ACC112 (cell line): ENCODE results near the gene JAG1.

Source experiments
- H2AFZ ChIP-seq: fragments of 200-600 bp; sonication (generic); one replicate; pipeline ENCODE4 v1.6.0; 2017; ENCODE audit warnings: antibody characterized with exemption, low read length; ENCODE audit not compliant: unreplicated experiment
- H3K27ac ChIP-seq: fragments of 200-600 bp; sonication (generic); 2 replicates; pipeline ENCODE4 v1.5.1; 2014; ENCODE audit warnings: low read depth, mild to moderate bottlenecking, antibody characterized with exemption, low read length, moderate library complexity
- H3K27me3 ChIP-seq: fragments of 200-600 bp; sonication (generic); 2 replicates; pipeline ENCODE4 v1.6.1; 2014; ENCODE audit warnings: mild to moderate bottlenecking, antibody characterized with exemption, low read length, moderate library complexity, mixed read lengths; ENCODE audit not compliant: insufficient read depth
- H3K36me3 ChIP-seq: fragments of 200-600 bp; sonication (generic); 2 replicates; pipeline ENCODE4 v1.6.1; 2016; ENCODE audit warnings: mild to moderate bottlenecking, antibody characterized with exemption, low read length, moderate library complexity, mixed read lengths; ENCODE audit not compliant: insufficient read depth
- H3K4me1 ChIP-seq: fragments of 200-600 bp; sonication (generic); one replicate; pipeline ENCODE4 v1.6.1; 2016; ENCODE audit warnings: low read length, mixed read lengths; ENCODE audit not compliant: insufficient read depth, unreplicated experiment, control insufficient read depth
- H3K4me3 ChIP-seq: fragments of 200-600 bp; sonication (generic); 2 replicates; pipeline ENCODE4 v1.5.1; 2014; ENCODE audit warnings: mild to moderate bottlenecking, low read depth, low read length
- H3K79me2 ChIP-seq: fragments of 200-600 bp; sonication (generic); one replicate; pipeline ENCODE4 v1.6.0; 2016; ENCODE audit warnings: low read length; ENCODE audit not compliant: control insufficient read depth, unreplicated experiment, insufficient read depth

JAG1 gene

DNA sequence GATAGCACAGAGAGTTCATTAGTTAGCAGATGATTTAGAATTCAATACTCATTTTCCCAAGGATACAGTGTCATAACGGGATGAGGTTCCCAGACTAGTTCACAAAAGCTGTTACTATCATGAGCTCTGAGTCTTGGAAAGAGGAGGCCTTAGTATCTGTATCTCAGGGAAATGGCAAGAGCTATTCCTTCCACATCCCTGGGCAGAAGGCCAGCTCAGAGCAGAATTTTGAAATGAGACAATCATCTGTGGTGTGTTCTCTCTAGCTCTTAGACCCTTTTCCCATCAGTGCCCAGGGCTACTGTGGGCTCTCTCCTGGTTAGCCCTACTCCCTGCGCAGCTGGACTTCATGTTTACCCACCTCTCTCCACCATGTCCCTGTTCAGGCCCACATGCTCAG, 64.5 kb downstream of the JAG1 start:
- 0 out of 2 replicates have a peak overlapping the region, but pooled peaks have one; percentile 23 for H3K4me3 ChIP-seq
- H3K27ac ChIP-seq: peak overlapping the region; percentile 89
- peaks cover 34% of the 10 kb centered on the region for H3K4me1 ChIP-seq
- H3K36me3 ChIP-seq: no peaks in the 10 kb centered on the region
- H3K27me3 ChIP-seq: no peaks in the 10 kb centered on the region
- H2AFZ ChIP-seq: peak overlapping the region; percentile 28
- H3K79me2 ChIP-seq: no peaks in the 10 kb centered on the region

DNA sequence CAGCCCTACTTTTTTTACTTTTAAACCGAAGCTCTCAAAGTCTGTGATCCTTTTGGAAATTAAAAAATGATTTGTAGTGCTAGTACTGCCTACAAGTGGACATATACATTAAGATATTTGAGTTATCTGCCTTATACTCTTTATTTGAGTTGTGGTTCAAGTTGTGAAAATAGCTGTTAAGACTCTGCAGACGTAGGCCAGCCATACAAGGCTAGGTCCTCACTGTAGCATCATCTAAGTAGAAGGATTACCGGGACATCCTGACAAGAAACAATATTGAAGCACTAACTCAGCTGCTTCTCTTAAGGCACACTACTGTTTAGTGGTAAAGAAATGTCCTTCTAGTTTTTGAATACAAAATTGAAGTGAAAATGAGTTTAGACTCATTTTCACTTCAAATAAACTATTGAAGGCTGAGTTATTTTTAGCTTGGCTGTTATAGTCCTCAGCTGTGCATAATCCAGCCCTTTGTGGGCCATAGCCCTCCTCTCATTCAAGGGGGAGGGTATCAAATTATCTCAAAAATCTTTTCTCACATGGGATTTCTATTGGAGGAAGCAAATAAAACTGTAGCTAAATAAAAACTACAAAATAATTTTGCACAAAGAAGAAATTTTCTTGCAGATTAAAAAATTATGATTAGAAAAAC, 68.1 kb downstream of the JAG1 start:
- Histone ChIP-seq H3K4me1 (peaks cover 45% of the 10 kb centered on the region), H3K27ac (peak overlapping the region; percentile 98), H3K4me3 (no peak overlapping the region), H3K36me3 (peaks cover 6% of the 10 kb centered on the region; the same call in 1 of the 2 replicates), H3K79me2 (no peaks in the 10 kb centered on the region), H2AFZ (no peak overlapping the region), H3K27me3 (no peaks in the 10 kb centered on the region)

DNA sequence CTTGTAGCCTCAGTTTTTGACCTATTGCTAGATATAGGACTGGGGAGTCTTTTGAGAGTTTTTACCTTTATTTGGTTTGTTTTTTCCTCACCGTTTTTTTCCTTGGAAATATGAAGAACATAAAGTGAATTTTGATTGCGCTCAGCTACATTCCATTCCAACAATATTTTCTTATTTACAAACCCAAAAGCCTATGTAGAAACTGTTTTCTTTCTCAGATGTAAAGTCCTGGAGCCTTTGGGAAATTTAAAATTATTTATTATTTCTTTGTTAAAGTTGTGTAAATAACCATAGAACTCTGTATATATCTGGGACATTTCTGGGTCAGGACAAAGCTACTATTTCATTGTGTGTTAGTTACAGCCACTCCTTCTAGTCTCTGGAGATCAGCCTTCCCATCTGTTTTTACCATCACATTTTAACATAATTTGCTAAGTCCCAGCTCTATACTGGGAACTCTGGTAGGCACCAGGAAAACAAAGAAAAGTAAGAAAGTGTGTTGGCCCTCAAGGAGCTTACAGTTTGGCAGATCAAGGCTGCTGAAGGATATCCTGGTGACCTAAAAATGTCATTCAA, 68.8 kb downstream of the JAG1 start:
- Histone ChIP-seq H2AFZ (no peak overlapping the region), H3K27ac (peak overlapping the region; percentile 98), H3K36me3 (peaks cover 6% of the 10 kb centered on the region; the same call in 1 of the 2 replicates), H3K4me3 (peak overlapping the region; percentile 2; the same call in 1 of the 2 replicates), H3K27me3 (no peaks in the 10 kb centered on the region), H3K79me2 (no peaks in the 10 kb centered on the region), H3K4me1 (peaks cover 39% of the 10 kb centered on the region)

DNA sequence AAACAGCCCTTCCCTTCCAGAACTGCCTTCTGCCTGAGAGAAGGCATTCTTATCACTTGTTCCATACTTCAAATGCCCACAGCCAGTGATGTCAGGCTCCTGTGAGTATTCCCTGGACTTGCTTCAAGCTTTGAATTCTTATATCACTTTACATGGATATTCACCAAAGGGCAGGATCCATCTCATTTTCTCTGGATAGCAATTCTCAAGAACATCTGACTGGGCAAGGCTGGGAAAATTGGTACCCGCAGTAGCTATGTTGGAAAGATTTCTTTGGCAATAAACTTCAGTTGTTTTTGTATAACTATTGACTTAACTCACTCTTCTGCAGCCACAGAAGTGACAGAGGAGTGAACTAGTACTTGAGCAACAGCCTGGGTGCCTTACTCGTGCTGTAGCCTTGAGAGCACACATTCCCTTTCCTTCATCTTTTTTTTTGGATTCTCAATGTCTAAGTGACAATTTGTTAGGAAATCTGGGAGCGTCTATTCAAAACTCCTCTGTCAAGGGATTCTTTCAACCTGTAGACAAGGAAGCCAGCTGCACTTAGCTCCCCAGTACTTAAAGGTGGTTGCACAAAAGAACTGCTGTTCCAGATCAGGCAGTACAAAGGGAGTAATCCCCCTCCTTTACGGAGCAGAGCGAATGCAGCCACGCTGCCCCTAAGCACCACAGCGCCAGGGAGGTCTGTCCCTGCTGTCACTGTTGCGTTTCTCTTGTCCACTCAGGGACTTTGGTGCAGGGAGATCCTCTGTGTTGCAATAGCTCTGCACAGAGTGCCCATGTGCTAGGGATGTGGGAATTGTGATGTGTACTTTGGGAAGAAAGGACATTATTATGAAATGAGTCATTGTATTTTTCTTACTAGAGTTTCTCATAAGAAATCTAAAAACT, 69.6 kb downstream of the JAG1 start:
- H3K4me3 ChIP-seq: peak overlapping the region; percentile 64

DNA sequence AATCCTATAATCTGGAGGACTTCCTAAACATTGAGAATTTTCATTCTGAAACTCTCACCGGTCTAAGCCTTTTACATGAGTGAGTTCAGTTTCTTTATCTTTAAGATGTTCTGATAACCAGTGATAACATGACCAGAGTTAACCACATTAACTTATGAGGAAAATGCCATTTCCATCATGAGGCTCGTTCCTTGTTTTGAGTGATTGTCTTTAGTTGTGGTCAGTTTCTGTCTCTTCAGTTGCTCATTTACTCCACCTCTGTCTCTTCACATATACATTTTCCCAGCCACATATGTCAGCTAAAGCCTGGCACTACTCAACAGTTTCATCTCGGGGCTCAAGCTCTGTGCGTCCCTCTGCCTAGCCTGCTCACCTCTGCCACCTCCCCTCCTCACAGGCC, 70.4 kb downstream of the JAG1 start:
- no peaks in the 10 kb centered on the region for H3K27me3 ChIP-seq
- H3K27ac ChIP-seq: peak overlapping the region; percentile 98

More for the DNA sequence above, 69.6 kb downstream of the JAG1 start:
- H3K27me3 ChIP-seq: no peaks in the 10 kb centered on the region
- peaks cover 6% of the 10 kb centered on the region; the same call in 1 of the 2 replicates for H3K36me3 ChIP-seq
- peak overlapping the region; percentile 98 for H3K27ac ChIP-seq
- H2AFZ ChIP-seq: no peak overlapping the region
- peaks cover 32% of the 10 kb centered on the region for H3K4me1 ChIP-seq
- no peaks in the 10 kb centered on the region for H3K79me2 ChIP-seq

DNA sequence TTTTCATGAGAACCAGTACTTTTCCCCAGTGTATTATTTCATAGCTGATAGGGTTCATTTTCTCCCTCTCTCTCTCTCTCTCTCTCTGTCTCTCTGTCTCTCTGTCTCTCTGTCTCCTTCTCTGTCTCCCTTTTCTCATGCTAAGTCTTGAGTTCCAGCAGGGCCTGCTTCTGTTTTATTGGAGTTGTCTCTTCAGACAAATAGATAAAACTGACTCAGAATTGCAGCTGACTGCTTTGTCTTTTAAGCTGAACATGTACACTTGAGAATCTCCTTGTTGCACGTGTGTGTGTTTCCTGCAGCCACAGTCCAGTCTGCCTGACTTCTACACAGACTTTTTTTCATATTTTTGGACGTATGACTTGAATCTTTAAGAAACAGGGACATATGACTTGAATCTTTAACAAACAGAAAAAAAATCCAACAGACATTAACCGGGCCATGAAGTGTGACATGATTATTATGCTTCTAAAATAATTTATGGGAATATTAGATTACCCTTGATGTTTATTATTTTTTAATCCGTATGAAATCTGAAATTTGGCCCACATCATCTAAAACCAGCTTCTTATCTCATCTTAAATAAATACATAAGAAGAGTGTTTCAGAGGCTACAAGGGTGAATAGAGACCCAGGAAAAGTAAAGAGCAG, 71.5 kb downstream of the JAG1 start:
- no peaks in the 10 kb centered on the region for H3K27me3 ChIP-seq
- no peak overlapping the region for H3K4me3 ChIP-seq
- H3K36me3 ChIP-seq: peaks cover 6% of the 10 kb centered on the region; the same call in 1 of the 2 replicates
- H3K79me2 ChIP-seq: no peaks in the 10 kb centered on the region
- no peak overlapping the region for H2AFZ ChIP-seq
- peaks cover 45% of the 10 kb centered on the region for H3K4me1 ChIP-seq
- H3K27ac ChIP-seq: no peak overlapping the region

More for the DNA sequence above, 70.4 kb downstream of the JAG1 start:
- Histone ChIP-seq H2AFZ (no peak overlapping the region), H3K79me2 (no peaks in the 10 kb centered on the region), H3K36me3 (peaks cover 6% of the 10 kb centered on the region; the same call in 1 of the 2 replicates), H3K4me1 (peaks cover 36% of the 10 kb centered on the region), H3K4me3 (no peak overlapping the region)

DNA sequence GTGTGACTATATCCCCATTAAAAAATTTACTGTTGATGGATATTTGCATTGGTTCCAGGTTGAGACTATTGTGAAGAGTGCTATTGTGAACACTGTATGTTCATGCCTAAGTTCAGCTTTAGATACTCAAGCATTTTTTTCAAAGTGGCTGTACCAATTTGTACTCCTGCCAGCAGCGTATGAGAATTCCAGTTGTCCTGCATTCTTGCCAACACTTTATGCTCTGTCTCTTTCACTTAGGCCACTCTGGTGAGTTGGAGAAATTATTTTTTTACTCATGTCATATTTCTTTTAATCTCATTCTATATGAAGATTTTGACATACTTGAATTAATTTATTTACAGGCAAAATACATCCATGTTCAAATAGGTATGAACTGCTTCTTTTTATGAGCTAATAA, 76.2 kb downstream of the JAG1 start:
- Histone ChIP-seq H2AFZ (no peak overlapping the region), H3K27me3 (no peaks in the 10 kb centered on the region), H3K79me2 (peaks cover 2% of the 10 kb centered on the region), H3K36me3 (peaks cover 6% of the 10 kb centered on the region; the same call in 1 of the 2 replicates), H3K4me3 (peak overlapping the region; percentile 52; the same call in 1 of the 2 replicates), H3K4me1 (peaks cover 59% of the 10 kb centered on the region), H3K27ac (peak overlapping the region; percentile 96)

DNA sequence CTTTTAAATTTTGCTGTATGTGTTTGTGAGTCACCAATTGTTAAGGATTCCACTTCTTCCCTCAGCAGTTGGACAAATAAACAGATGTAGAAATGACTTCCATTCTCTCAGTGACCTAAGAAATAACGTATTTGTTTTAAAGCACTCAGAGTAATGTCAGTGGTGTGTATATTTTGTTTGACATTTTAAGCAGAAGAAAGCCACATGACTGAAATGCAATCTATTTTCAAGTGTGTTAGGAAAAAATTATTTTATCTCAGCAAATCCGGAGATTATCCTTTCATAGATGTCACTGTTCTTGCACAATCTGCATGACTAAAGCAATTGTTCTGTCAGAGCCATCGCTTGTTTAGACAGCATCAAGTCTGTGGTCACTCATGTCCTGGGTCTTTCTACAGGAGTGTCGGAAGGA, 77.1 kb downstream of the JAG1 start:
- Histone ChIP-seq H3K36me3 (peaks cover 4% of the 10 kb centered on the region; the same call in 1 of the 2 replicates), H3K27ac (peak overlapping the region; percentile 96), H3K79me2 (peaks cover 2% of the 10 kb centered on the region), H3K4me1 (peaks cover 68% of the 10 kb centered on the region), H2AFZ (no peak overlapping the region), H3K4me3 (peak overlapping the region; percentile 52), H3K27me3 (no peaks in the 10 kb centered on the region)

DNA sequence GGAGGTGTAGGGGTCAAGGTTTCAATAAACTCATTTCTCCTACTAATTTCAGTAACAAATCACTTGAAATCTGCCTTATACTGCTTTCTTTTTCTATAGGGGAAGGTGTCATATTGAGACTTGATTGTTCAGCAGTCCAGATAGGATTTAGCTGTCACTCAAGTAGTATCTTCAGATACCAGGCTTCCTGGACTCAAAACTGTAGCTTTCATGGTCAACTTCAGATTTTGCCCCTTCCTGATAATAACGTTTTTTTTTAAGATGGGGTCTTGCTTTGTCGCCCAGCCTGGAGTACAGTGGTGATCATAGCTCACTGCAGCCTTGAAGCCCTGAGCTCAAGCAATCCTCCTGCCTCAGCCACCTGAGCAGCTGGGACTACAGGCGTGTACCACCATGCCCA, 77.8 kb downstream of the JAG1 start:
- Histone ChIP-seq H3K4me1 (peaks cover 75% of the 10 kb centered on the region), H3K79me2 (peaks cover 2% of the 10 kb centered on the region), H2AFZ (no peak overlapping the region), H3K4me3 (no peak overlapping the region), H3K27ac (peak overlapping the region; percentile 96), H3K36me3 (no peaks in the 10 kb centered on the region), H3K27me3 (no peaks in the 10 kb centered on the region)

DNA sequence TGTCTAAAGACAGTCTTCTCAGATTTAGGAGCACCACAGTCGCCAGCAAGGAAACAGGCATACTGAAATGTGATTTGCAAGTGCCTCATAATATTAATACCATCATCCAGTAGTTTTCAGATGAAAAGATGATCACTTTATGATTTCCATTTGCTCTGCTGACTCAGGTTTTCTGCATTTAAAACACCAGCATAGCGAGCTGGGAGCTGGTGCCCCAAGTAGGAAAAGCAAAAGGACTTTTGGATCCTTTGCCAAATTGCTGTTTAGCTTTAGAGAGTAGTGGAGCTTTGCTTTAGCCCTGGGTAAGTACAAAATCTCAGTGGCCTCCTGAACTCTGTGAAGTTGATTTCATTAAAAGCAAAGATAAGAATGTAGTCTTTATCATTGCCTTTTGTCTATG, 78.5 kb downstream of the JAG1 start:
- Histone ChIP-seq H3K27me3 (no peaks in the 10 kb centered on the region), H3K4me1 (peaks cover 81% of the 10 kb centered on the region), H3K79me2 (peaks cover 2% of the 10 kb centered on the region), H3K4me3 (no peak overlapping the region), H2AFZ (no peak overlapping the region), H3K27ac (no peak overlapping the region; the same call in 1 of the 2 replicates), H3K36me3 (no peaks in the 10 kb centered on the region)
